ENCODE data around the gene HNRNPA0.
"Not testable (repeated sequence)": the region's sequence is repeated elsewhere in the genome, so short reads cannot be mapped to it uniquely, and the experiment has no call there.

DNA sequence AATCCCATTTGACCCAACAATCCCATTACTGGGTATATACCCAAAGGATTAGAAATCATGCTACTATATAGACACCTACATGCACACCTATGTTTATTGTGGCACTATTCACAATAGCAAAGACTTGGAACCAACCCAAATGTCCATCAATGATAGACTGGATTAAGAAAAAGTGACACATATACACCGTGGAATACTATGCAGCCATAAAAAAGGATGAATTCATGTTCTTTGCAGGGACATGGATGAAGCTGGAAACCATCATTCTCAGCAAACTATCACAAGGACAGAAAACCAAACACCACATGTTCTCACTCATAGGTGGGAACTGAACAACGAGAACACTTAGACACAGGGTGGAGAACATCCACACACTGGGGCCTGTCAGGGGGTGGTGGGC lies 34.4 kb upstream of the HNRNPA0 start:
- TF ChIP-seq CTCF, POLR2AphosphoS5 (IDR thresholded peaks at IDR 0.05): not testable (repeated sequence)
